Activated CD4-positive, alpha-beta T cell treated with anti-CD3 and anti-CD28 coated beads for 24 hours (primary cell): ENCODE data around the gene APOA1.

Source experiments
- DNase-seq, 2 donors: peaks; one replicate each; pipeline ENCODE4 v3.0.0-alpha.2; 2020; ENCODE audit warnings: low read depth in 2 of 2

The APOA1 gene

GRCh38 chr11:116788975-116789374 lies 48.4 kb downstream of the APOA1 start:
- no peak for DNase-seq

- DNase-seq, result no peak
Measured at GRCh38 chr11:116788534-116788933, 48.9 kb downstream of the APOA1 start.

- DNase-seq, result peak; percentile 67 to 78
Measured at GRCh38 chr11:116787786-116788486, 49.5 kb downstream of the APOA1 start, which contains the start of gene ZPR1. ZPR1 (minus strand) TSS chr11:116788023; CDS start chr11:116787990, 33 bp downstream.

- DNase-seq, result no peak
Measured at GRCh38 chr11:116787436-116787785, 50.0 kb downstream of the APOA1 start.

- DNase-seq, result no peak
Measured at GRCh38 chr11:116786966-116787365, 50.5 kb downstream of the APOA1 start.

- no peak for DNase-seq
Measured at GRCh38 chr11:116786326-116786725, 51.1 kb downstream of the APOA1 start.
